Activated CD4-positive, alpha-beta T cell treated with anti-CD3 and anti-CD28 coated beads, Interleukin-2, amount 10 ng/mL, durations not matched to agents 7 days and 5 days (primary cell): ENCODE measurements around the gene RAB1B. TPM values are rescaled to one million over a fixed set of nuclear protein-coding genes. Genes with fewer than 3 reads are reported as not detected.

Source experiments
- CTCF ChIA-PET: fragments of 350-600 bp; sonication (Branson Sonifier 250); formaldehyde crosslinking; loops from one replicate; lab custom pipeline; 2021; ENCODE audit warnings: antibody characterized with exemption; lab: Charles Lee
- POLR2A ChIA-PET: fragments of 350-600 bp; sonication (Branson Sonifier 250); formaldehyde crosslinking; loops from one replicate; lab custom pipeline; 2021; ENCODE audit warnings: antibody characterized with exemption; lab: Charles Lee
- DNase-seq: peaks from one replicate; pipeline ENCODE4 v3.0.0-alpha.2; 2020
- H3K27ac Mint-ChIP-seq: one replicate; pipeline ENCODE4 v1.8.0; 2021; ENCODE audit warnings: mild to moderate bottlenecking, moderate library complexity, mixed read lengths
- H3K27me3 Mint-ChIP-seq: one replicate; pipeline ENCODE4 v1.8.0; 2021; ENCODE audit warnings: mixed read lengths
- H3K36me3 Mint-ChIP-seq: one replicate; pipeline ENCODE4 v1.8.0; 2021; ENCODE audit warnings: low read depth, mixed read lengths
- H3K4me1 Mint-ChIP-seq: one replicate; pipeline ENCODE4 v1.8.0; 2021; ENCODE audit warnings: mixed read lengths
- H3K4me3 Mint-ChIP-seq: one replicate; pipeline ENCODE4 v1.8.0; 2021; ENCODE audit warnings: mild to moderate bottlenecking, moderate library complexity, mixed read lengths
- H3K9me3 Mint-ChIP-seq: one replicate; pipeline ENCODE4 v1.8.0; 2021; ENCODE audit warnings: mixed read lengths
- total RNA-seq, 2 experiments: library from RNA; stranded (reverse); gene quantifications; one replicate each; pipeline ENCODE4 v1.2.3, GENCODE V29; 2021

Gene RAB1B
- 100 to 1,000 TPM; 151 to 174 TPM for total RNA-seq

- peak within 1 kb of the TSS; percentile 88 for H3K4me3 Mint-ChIP-seq
- POLR2A ChIA-PET, result interaction anchor here (0.5 kb wide), 1 partner anchor 18 kb away, joined by 3 read pairs; no protein-coding TSS in a partner anchor
- CTCF ChIA-PET, result interaction anchor here (1.1 to 3.8 kb wide), 5 partner anchors 14 to 170 kb away, joined by 3 to 27 read pairs (median 4); partner anchors contain the start of genes MRPL11 and YIF1A
- DNase-seq, result peak; percentile 100
- peaks cover 46% of the 10 kb centered on the region for H3K4me1 Mint-ChIP-seq
- no peaks in the 10 kb centered on the region for H3K27me3 Mint-ChIP-seq
- H3K9me3 Mint-ChIP-seq, result no peaks in the 10 kb centered on the region
- peaks cover 44% of the 10 kb centered on the region for H3K36me3 Mint-ChIP-seq
- peak within 1 kb of the TSS; percentile 90 for H3K27ac Mint-ChIP-seq
Observed at GRCh38 chr11:66268244-66268951, at the start of gene RAB1B. TSS of gene RAB1B (plus strand) at chr11:66268639. CDS start at chr11:66268680, 41 bp downstream.

- ChIA-PET CTCF (interaction anchor here (0.6 to 2.2 kb wide), 3 partner anchors 13 to 64 kb away, joined by 3 to 9 read pairs (median 3); no protein-coding TSS in a partner anchor), POLR2A (no interaction called here)
- no peak overlapping the region for H3K27ac Mint-ChIP-seq
- H3K4me3 Mint-ChIP-seq, result no peak overlapping the region
- H3K4me1 Mint-ChIP-seq, result peaks cover 22% of the 10 kb centered on the region
- peaks cover 30% of the 10 kb centered on the region for H3K36me3 Mint-ChIP-seq
- H3K27me3 Mint-ChIP-seq, result no peaks in the 10 kb centered on the region
- no peaks in the 10 kb centered on the region for H3K9me3 Mint-ChIP-seq
- DNase-seq, result no peak
Observed at GRCh38 chr11:66218846-66219620, 49.4 kb upstream of the RAB1B start.

GRCh38 chr11:66219846-66220565 lies 48.4 kb upstream of the RAB1B start:
- no peak for DNase-seq
- Mint-ChIP-seq H3K27me3 (no peaks in the 10 kb centered on the region), H3K9me3 (no peaks in the 10 kb centered on the region), H3K4me3 (no peak overlapping the region), H3K27ac (no peak overlapping the region), H3K4me1 (peaks cover 22% of the 10 kb centered on the region), H3K36me3 (peaks cover 30% of the 10 kb centered on the region)
- CTCF ChIA-PET, result interaction anchor here (0.6 to 2.2 kb wide), 6 partner anchors 10 to 123 kb away, joined by 3 to 9 read pairs (median 3); no protein-coding TSS in a partner anchor
- POLR2A ChIA-PET, result no interaction called here

- no peak for DNase-seq
- ChIA-PET CTCF (interaction anchor here (0.6 to 1.4 kb wide), 4 partner anchors 10 to 123 kb away, joined by 3 read pairs; no protein-coding TSS in a partner anchor), POLR2A (no interaction called here)
- H3K4me1 Mint-ChIP-seq, result peaks cover 22% of the 10 kb centered on the region
- H3K27ac Mint-ChIP-seq, result no peak overlapping the region
- no peaks in the 10 kb centered on the region for H3K9me3 Mint-ChIP-seq
- peaks cover 32% of the 10 kb centered on the region for H3K36me3 Mint-ChIP-seq
- H3K27me3 Mint-ChIP-seq, result no peaks in the 10 kb centered on the region
- H3K4me3 Mint-ChIP-seq, result no peak overlapping the region
Observed at GRCh38 chr11:66220566-66220935, 47.9 kb upstream of the RAB1B start.

DNA sequence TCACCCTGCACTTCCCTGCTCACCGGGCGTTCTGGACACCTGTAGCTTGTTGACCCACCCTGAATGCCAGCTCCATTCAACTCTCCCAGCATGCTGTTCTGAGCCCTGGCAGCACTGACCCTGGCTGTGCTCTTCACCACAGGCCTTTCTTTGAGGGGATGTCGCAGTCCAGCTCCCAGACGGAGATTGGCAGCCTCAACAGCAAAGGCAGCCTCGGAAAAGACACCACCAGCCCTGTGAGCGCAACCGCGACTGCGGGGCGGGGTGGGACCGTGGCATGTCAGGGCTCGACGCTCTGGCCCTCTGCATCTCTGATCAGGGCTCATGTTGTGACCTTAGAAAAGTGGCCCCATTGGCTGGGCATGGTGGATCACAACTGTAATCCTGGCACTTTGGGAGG lies 47.4 kb upstream of the RAB1B start:
- H3K36me3 Mint-ChIP-seq, result peaks cover 31% of the 10 kb centered on the region
- no peak overlapping the region for H3K27ac Mint-ChIP-seq
- no peak for DNase-seq

GRCh38 chr11:66221726-66222236 lies 46.7 kb upstream of the RAB1B start:
- Mint-ChIP-seq H3K27ac (peak overlapping the region; percentile 81), H3K4me1 (peaks cover 25% of the 10 kb centered on the region), H3K9me3 (no peaks in the 10 kb centered on the region), H3K27me3 (no peaks in the 10 kb centered on the region), H3K36me3 (peaks cover 23% of the 10 kb centered on the region), H3K4me3 (no peak overlapping the region)
- POLR2A ChIA-PET, result no interaction called here
- DNase-seq, result no peak
- CTCF ChIA-PET, result interaction anchor here (0.6 to 3.8 kb wide), 33 partner anchors 9 to 206 kb away, joined by 3 to 35 read pairs (median 4); partner anchors contain the start of genes RAB1B and YIF1A

More for the DNA sequence above, 47.4 kb upstream of the RAB1B start:
- peaks cover 22% of the 10 kb centered on the region for H3K4me1 Mint-ChIP-seq
- H3K9me3 Mint-ChIP-seq, result no peaks in the 10 kb centered on the region
- no peaks in the 10 kb centered on the region for H3K27me3 Mint-ChIP-seq
- H3K4me3 Mint-ChIP-seq, result no peak overlapping the region
- POLR2A ChIA-PET, result no interaction called here
- CTCF ChIA-PET, result interaction anchor here (1.4 to 3.8 kb wide), 6 partner anchors 8 to 124 kb away, joined by 3 to 35 read pairs (median 14); partner anchors contain the start of gene RAB1B

- Mint-ChIP-seq H3K36me3 (peaks cover 23% of the 10 kb centered on the region), H3K9me3 (no peaks in the 10 kb centered on the region), H3K27ac (peak overlapping the region; percentile 81), H3K4me3 (no peak overlapping the region), H3K4me1 (peaks cover 25% of the 10 kb centered on the region), H3K27me3 (no peaks in the 10 kb centered on the region)
- DNase-seq, result peak; percentile 94
- ChIA-PET CTCF (interaction anchor here (0.6 to 3.8 kb wide), 44 partner anchors 9 to 1460 kb away, joined by 3 to 35 read pairs (median 4); partner anchors contain the start of genes CD248, RAB1B and YIF1A), POLR2A (no interaction called here)
Observed at GRCh38 chr11:66222358-66223149, 45.9 kb upstream of the RAB1B start.

DNA sequence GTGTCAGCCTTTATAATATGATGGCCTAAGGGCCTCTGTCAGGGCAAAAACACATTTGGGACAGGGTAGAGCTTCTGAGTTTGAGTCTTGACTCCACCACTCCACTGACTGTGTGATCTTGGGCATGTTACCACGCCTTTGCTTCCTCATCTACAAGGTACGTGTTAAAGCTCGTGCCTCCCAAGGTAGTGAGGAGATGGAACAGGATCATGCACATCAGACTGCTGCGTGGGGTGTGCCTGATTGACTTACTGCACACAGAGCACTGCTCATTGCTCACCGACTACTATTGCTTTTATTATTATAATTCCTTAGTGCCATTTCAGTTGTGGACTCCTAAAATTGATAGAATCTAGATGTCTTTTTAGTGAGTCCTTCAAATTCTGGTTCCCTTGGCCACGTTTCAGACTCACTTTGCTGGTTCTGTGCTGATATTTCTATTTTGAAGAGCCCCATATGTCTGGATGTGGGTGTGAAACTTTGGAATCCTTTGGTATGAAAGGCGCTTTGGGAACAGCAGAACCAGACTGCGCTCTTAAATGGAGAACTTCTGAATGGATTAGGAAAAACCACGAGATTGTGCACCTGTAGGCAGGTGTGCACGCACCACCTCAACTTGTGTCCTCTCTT lies 44.1 kb upstream of the RAB1B start:
- H3K4me1 Mint-ChIP-seq, result peaks cover 18% of the 10 kb centered on the region
- no peak for DNase-seq
- H3K27ac Mint-ChIP-seq, result no peak overlapping the region
- peaks cover 22% of the 10 kb centered on the region for H3K36me3 Mint-ChIP-seq
- ChIA-PET CTCF (interaction anchor here (1.9 to 3.8 kb wide), 5 partner anchors 11 to 57 kb away, joined by 5 to 35 read pairs (median 19); no protein-coding TSS in a partner anchor), POLR2A (no interaction called here)
- H3K9me3 Mint-ChIP-seq, result no peaks in the 10 kb centered on the region
- no peak overlapping the region for H3K4me3 Mint-ChIP-seq
- H3K27me3 Mint-ChIP-seq, result no peaks in the 10 kb centered on the region

DNA sequence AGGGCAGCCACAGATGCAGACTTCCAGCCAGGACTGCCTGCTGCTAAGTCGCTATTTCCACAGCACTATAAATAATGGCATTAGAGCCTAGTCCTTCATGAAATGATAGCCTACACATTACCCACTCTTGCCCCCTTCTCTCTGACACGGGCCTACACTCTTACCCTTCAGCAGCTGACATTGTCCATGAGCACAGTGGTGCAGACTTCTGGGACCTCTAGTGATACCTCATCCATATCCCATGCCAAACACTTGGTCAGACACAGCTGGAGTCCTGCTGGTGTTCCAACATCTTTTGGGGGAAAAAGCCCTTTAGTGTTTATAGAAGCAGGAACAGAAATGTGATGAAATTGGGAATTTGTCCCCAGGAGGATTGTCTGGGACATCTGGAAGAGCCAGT lies 43.4 kb upstream of the RAB1B start:
- no peak overlapping the region for H3K27ac Mint-ChIP-seq
- peaks cover 18% of the 10 kb centered on the region for H3K4me1 Mint-ChIP-seq
- peaks cover 24% of the 10 kb centered on the region for H3K36me3 Mint-ChIP-seq
- CTCF ChIA-PET, result interaction anchor here (0.8 to 3.8 kb wide), 4 partner anchors 25 to 58 kb away, joined by 3 to 35 read pairs (median 6); no protein-coding TSS in a partner anchor
- no peaks in the 10 kb centered on the region for H3K9me3 Mint-ChIP-seq
- no peaks in the 10 kb centered on the region for H3K27me3 Mint-ChIP-seq
- POLR2A ChIA-PET, result no interaction called here
- H3K4me3 Mint-ChIP-seq, result no peak overlapping the region
- no peak for DNase-seq

DNA sequence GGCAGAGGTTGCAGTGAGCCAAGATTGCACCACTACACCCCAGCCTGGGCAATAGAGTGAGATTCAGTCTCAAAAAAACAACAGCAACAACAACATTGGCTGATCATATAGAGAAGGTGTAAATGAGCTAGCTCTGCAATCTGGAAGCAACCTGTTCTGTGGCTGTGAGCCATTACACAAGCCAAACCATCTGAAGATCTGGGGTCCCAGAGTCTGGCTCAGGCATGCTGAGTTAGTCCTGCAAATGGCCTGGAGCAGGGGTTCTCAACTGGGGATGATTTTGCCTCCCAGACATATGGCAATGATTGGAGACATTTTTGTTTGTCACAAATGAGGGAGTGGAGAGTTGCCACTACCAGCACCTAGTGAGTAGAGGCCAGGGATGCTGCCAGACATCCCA lies 42.3 kb upstream of the RAB1B start:
- Mint-ChIP-seq H3K27me3 (no peaks in the 10 kb centered on the region), H3K9me3 (no peaks in the 10 kb centered on the region), H3K36me3 (peaks cover 24% of the 10 kb centered on the region), H3K4me1 (peaks cover 18% of the 10 kb centered on the region), H3K4me3 (no peak overlapping the region), H3K27ac (no peak overlapping the region)
- POLR2A ChIA-PET, result no interaction called here
- CTCF ChIA-PET, result interaction anchor here (1.6 to 1.9 kb wide), 2 partner anchors 25 to 57 kb away, joined by 5 to 7 read pairs; no protein-coding TSS in a partner anchor
- no peak for DNase-seq

GRCh38 chr11:66227700-66228099 lies 40.7 kb upstream of the RAB1B start:
- H3K4me3 Mint-ChIP-seq, result no peak overlapping the region
- ChIA-PET CTCF (interaction anchor here (1.1 kb wide), 1 partner anchor 13 kb away, joined by 3 read pairs; no protein-coding TSS in a partner anchor), POLR2A (no interaction called here)
- no peak overlapping the region for H3K27ac Mint-ChIP-seq
- no peak for DNase-seq
- no peaks in the 10 kb centered on the region for H3K9me3 Mint-ChIP-seq
- H3K4me1 Mint-ChIP-seq, result peaks cover 6% of the 10 kb centered on the region
- peaks cover 28% of the 10 kb centered on the region for H3K36me3 Mint-ChIP-seq
- H3K27me3 Mint-ChIP-seq, result no peaks in the 10 kb centered on the region
